GM19351 (cell line): Measurements from ENCODE around the gene AK8.

Experiments
- ATAC-seq: cut with Tn5 transposase; IDR thresholded peaks from one replicate; pipeline ENCODE4 v1.9.1; 2021; ENCODE audit warnings: mild to moderate bottlenecking, moderate library complexity; ENCODE audit not compliant: unreplicated experiment

The AK8 gene

GRCh38 chr9:132887181-132888120, 9.4 kb upstream of the AK8 start:
- ATAC-seq, result no peak

GRCh38 chr9:132886334-132886725, 8.2 kb upstream of the AK8 start:
- ATAC-seq, result no peak

GRCh38 chr9:132885720-132886333, 7.7 kb upstream of the AK8 start:
- no peak for ATAC-seq

GRCh38 chr9:132883349-132884294, 5.5 kb upstream of the AK8 start:
- ATAC-seq, result no peak

- no peak for ATAC-seq
These were observed 4.5 kb upstream of the AK8 start for GRCh38 chr9:132882616-132883015.

GRCh38 chr9:132881826-132882225, 3.7 kb upstream of the AK8 start:
- no peak for ATAC-seq

GRCh38 chr9:132880324-132880661, 2.2 kb upstream of the AK8 start:
- ATAC-seq, result no peak

GRCh38 chr9:132879457-132880323, 1.6 kb upstream of the AK8 start:
- no peak for ATAC-seq

- ATAC-seq, result no peak
These were observed 792 bp upstream of the AK8 start, which contains the start of gene SPACA9 for GRCh38 chr9:132878695-132879456. TSS of gene SPACA9 (plus strand) at chr9:132878898. CDS start at chr9:132883948, 5,050 bp downstream.

GRCh38 chr9:132877458-132877823, 643 bp downstream of the AK8 start:
- no peak for ATAC-seq

GRCh38 chr9:132876849-132877248, 1.2 kb downstream of the AK8 start:
- ATAC-seq, result no peak

- no peak for ATAC-seq
These were observed 2.9 kb downstream of the AK8 start for GRCh38 chr9:132875159-132875558.

GRCh38 chr9:132873403-132873802, 4.7 kb downstream of the AK8 start:
- ATAC-seq, result no peak

GRCh38 chr9:132869266-132869665, 8.8 kb downstream of the AK8 start:
- no peak for ATAC-seq

GRCh38 chr9:132866898-132867297, 11.2 kb downstream of the AK8 start:
- no peak for ATAC-seq

GRCh38 chr9:132864691-132865090, 13.4 kb downstream of the AK8 start:
- no peak for ATAC-seq

- no peak for ATAC-seq
These were observed 13.8 kb downstream of the AK8 start for GRCh38 chr9:132864277-132864676.

GRCh38 chr9:132863096-132863495, 15.0 kb downstream of the AK8 start:
- no peak for ATAC-seq

GRCh38 chr9:132862533-132862932, 15.6 kb downstream of the AK8 start:
- no peak for ATAC-seq

GRCh38 chr9:132861666-132862065, 16.4 kb downstream of the AK8 start:
- ATAC-seq, result no peak
